CD4-positive, alpha-beta T cell treated with Interleukin-21 for 1 hour (primary cell): ENCODE measurements around the gene SORCS2.

ENCODE experiments used
- DNase-seq: peaks from one replicate; pipeline ENCODE4 v3.0.0-alpha.2; 2020

SORCS2 gene

DNA sequence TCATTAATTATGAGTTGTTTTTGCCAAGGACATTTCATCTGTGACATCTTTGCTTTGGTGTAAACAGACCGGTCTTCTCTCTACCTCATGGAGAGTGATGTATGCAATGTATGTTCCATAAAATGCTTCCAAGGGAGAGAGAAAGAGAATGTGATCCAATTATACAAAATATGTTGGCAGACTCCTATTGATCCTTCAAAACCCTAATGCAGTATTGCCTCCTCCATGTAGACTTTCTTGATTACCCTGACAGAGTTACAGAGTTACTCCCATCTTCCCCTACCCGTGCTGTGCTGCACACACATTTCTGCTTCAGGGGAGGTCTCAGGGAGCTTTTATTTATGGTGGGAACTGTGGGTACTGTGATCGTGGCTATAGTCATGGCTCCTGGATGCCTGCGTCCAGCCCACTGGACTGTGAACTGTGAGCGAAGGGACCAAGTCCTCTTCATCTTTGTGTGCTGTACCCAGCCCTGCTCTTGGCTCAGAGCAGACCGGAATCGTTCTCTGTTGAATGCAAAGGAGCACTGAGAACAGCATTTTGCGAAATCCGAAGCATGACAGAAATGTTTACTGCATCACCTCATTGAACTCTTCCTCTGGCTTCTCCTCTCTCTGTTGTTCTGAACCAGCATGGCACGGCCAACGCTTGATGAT, 32.7 kb downstream of the SORCS2 start:
- DNase-seq, result no peak

DNA sequence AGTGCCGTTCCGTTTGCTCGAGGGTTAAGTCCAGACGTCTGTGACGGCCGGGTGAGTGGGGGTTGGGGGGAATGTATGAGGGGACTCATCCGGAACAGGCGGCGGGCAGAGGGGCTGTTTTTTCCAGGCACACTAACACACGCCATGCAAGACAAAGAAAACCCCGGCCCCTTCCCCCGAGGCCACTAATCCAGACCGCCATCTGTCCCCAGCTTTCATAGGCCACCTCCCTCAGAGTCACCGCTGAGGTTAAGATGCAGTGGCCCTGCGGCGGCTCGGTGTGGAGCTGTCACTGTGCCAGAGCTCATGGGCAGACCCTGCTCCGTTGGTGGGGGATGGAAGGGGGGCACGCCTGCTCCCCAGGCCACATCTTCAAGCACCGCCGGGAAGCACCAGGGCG, 34.1 kb downstream of the SORCS2 start:
- DNase-seq, result no peak

DNA sequence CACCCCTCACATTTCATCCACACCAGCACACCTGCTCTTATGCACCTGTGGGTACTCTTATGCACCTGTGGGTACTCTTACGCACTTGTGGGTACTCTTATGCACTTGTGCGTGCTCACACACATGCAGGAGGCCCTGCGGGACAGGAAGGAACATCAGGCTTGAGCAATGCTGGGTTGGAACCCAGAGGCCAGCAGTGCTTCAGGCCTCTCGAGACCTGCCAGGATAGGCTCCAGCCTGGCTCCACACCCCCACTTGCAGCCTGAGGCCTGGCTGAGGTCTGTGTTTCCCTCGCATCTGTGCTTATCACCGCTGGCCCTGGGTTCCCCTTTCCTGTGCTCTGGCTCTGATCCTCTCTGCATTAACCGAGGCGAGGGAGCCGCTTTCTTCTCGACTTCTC, 34.7 kb downstream of the SORCS2 start:
- DNase-seq, result no peak

DNA sequence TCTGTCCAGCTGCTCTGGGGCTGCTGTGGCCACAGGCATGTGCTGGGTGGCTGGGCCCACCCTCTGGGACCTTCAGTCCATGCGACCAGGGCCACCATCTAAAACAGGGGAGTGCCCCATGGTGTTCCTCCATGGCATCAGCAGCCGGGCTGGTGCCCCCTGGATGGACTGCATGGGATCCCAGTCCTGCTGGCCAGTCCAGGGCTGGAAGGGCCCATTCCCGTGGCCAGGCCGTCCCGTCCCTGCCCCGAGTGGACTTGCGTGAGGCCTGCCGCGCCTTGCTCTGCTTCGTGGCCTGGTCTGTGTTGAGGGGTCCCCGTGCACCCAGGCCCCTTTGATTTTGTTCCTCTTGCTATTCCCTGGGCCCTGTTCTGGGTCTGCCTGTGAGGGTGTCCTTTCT, 36.4 kb downstream of the SORCS2 start:
- no peak for DNase-seq

DNA sequence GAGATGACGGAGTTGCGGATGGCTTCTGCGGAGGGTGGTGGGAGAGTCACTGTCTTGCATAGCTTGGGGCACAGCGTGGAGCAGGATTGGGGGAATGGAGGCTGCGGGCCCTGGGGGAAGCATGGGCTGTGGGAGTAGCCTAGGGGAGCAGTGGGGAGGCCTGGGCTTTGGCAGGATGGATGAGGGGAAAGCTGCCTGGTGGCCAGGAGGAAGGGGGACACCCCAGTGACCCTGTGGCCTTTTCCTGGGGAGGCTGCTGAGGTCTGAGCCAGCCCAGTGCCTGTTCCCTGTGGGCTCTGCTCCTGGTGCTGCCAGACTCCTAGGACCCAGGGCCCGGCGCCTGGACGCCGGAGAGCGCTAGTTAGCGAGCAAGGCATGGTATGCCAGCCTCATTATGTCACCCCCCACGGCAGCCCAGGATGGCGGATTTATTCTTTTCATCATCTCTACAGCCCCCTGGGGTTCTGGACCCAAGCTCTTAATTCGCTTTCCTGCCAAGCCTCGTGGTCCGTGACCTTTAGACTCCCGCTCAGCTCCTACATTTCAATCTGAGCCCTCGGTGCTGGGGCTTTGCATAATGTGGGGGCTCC, 39.8 kb downstream of the SORCS2 start:
- DNase-seq, result no peak

DNA sequence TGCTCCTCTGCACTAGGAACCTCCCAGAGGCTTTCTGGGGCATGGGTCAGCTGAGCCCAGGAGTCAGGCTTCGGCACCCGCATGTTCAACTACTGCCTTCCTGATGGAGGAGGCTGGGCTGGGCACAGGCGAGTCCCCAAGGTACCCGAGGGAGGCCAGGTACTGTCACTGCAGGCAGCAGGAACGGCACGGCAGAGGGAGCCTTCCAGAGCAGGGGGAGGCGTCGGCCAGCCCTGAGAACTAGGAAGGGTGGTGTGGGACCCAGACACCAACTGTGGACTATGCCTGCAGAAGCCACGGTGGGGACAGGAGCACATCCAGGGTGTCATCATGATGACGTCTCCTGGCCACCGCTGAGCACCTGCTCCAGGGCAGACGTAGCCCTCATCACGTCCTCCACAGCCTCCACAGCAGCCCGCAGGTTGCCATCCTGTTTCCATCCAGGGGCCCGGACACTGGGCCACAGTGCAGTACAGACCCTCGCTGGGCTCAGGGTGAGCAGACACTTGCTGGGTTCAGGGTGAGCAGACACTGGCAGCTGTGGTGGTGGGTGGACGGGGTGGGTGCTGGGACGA, 40.8 kb downstream of the SORCS2 start:
- no peak for DNase-seq

DNA sequence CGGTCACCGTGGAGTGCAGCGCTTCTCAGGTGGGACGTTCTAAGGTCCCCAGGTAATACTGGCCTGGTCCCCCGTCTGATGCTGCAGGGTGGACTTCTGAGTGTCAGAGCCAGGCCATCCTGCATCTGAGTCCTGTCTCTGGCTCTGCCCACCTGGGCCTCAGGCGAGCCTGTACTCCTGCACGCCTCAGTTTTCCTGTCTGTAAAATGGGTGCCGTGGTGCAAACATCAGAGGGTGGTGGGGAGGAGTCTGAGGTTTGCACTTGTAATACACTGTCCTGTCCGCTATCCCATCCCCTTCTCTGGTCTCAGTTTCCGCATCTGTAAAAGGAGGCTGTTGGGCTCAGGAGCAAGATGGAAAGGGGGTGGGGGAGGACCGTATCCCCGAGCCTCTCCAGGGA, 41.3 kb downstream of the SORCS2 start:
- DNase-seq, result no peak

DNA sequence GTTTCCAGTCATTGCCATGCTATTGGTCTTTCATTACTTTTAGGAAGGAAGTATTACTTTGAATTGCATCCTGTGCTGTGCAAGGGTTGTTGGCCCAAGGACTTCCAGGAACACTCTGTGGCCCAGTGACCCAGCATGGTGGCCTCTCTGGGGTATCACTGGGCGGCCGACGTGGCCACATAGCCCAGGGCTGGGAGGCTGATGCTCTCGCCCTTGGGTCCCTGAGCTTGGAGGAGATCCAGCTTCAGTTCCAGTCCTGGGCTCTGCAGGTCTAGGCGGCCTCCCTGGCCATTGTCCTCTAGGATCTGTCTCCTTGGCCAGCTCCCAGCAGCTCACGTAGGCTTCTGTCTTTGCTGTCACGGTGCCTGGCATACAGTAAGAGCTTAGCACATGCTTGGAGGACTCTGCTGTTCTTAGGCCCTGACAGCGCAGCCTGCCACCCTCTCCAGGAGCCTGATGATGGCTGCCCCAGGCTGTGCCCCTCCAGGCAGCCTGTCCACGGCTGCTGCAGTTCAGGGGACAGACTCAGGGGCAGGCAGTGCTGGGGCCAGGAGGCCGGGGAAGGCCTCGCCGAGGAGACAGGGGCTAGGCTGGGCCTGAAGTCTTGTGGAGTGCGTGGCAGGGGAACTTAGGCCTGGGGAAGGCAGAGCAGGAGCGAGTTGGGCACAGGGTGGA, 42.2 kb downstream of the SORCS2 start:
- no peak for DNase-seq

DNA sequence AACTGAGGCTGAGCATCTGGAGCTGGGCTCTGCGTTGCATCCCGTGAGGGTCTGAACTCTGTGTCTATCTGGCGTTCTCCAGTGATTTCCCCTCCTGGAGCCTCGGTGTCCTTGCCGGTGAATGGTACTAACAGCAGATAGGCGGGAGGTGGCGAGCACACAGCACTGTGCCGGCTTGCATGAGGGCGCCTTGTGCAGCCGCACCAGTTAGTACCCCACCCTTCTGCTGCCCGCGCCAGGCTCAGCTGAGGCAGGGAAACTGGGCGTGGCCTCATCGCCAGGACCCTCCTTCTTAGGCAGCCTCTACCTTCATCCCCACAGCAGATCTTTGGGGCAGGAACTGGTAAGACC, 42.7 kb downstream of the SORCS2 start:
- DNase-seq, result no peak

DNA sequence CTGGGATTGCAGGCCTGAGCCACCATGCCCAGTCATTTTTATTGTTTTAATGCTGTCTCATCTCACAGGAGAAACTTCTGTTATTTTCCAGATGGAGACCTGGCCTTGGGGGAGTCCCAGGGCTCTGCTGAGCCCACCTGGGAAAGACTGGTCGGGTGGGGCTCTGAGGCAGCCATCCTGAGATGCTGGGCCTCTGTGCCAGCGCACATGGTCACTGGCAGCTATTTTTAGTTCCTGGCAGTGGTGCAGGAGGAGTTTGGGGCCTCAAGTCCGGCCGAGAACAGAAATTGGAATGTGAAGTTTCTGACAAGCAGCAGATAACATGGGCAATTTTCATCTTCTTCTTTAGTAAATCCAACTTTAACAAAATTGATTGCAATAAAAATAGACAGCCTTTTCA, 44.5 kb downstream of the SORCS2 start:
- DNase-seq, result no peak

DNA sequence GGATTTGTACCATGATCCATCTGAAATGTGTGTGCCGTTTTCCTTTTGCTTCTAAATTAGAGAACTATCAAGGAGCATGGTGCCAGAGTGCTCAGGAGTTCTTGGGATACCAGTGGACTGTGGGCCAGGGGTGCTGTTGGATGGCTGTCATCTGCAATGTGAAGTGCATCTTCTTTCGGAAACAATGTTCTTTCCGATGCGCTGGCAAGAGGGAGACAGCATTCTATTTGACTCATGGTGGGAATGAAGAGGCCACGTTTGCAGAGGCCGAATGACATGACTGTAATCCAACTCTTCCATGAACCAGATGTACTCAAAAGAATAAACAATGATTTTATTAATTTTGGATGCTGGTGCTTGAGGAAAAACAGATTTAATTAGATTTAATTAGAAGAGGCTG, 45.5 kb downstream of the SORCS2 start:
- DNase-seq, result no peak

DNA sequence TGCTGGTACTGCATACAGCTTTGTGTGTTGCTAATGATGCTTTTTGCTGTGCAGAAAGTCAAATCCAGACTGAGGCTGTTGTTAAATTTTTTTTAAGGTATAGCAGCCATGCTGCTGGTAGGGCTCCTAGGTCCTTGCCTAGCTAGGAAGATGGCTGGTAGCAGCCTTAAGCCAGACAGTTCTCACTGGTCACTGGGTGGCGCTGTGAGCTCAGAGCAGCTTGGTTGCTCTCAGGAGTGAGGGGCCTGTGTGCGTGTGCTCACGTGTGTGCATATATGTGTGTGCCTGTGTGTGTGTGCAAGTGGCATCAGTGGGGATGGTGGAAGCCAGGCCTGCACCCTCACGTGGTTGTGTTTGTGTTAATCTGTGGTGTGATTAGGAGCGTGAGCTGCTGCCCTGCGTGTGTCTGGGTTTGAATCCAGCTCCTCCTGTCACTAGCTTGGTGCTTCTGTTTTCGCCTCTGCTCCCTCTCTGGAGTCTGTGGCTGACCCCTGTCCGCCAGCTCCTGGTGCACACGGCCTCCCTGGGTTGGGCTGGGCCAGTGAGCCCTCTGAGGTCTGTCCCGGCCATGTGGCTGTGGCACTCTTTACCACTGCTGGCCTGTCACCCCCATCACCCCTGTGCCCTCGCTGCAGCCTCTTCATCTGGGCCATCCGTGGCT, 46.1 kb downstream of the SORCS2 start:
- no peak for DNase-seq

DNA sequence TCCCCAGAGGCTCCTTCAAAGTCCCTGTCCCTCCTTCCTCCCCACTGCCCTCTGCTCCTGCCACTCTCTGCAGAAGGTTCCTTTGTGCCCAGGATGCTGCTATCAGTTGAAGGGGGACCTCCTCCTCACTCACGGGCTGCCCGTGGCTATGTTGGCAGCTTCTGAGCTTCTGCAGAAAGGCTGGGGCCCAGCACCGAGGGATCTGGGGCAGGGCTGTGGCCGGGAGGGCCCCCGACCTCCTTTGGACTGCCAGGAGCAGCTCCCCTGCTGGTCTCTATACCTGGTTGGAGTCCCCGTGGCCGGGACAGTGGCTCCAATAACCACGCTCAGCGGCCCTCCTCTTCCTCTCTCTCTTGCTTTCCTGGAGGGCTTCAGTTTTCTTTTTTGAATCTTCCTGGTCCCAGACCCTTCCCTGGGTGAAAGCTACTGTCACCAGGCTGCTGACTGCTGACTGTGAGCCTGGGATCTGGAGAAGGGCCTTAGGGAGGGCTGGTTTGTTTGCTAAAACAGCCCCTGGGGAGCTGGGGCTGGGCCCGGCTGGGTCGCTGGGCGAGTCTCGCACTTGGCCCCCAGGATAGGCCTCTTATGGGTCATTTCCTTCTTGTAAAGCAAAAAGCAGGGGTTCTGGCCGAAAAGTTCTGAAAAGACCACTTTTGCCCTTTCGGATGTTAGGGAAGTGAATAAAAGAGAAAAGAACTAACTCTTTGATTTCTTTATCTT, 46.9 kb downstream of the SORCS2 start:
- DNase-seq, result no peak

DNA sequence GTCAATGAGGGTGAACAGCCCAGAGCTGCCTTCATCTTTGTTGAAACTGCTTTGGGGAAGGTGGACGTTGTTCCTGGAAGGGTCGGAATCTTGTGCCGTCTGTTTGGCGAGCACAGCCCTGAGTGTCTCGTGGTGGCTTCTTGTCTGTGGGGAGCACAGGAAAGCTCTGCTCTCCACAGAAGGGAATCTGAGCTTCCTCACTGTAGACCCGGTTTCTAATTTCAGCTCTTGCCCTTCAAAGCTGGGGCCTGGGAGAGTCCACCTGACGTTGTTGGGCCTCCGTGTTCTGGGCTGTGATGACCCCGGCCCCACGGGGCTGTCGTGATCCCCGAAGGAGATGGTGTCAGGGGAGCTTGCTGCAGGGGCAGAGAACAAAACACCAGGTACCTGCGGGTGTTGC, 47.5 kb downstream of the SORCS2 start:
- DNase-seq, result no peak

DNA sequence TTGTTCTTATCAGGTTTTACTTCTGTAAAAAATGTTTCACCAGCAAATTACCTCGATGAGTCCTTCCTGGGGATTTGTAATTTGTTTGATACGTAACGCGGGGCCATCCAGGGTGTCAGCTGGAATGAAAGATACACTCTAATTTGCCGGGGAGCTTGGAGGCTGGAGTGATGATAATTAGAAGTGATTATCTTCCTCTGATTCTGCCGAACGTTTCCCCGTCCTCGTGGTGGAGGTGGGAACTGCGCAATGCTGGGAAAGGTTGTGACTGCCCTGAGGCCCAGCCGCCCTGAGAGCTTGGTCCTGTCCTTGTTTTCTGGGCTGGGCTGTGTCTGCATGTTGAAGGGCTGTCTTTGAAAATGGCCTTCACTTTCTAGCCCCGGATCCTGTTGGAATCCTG, 48.0 kb downstream of the SORCS2 start:
- no peak for DNase-seq

DNA sequence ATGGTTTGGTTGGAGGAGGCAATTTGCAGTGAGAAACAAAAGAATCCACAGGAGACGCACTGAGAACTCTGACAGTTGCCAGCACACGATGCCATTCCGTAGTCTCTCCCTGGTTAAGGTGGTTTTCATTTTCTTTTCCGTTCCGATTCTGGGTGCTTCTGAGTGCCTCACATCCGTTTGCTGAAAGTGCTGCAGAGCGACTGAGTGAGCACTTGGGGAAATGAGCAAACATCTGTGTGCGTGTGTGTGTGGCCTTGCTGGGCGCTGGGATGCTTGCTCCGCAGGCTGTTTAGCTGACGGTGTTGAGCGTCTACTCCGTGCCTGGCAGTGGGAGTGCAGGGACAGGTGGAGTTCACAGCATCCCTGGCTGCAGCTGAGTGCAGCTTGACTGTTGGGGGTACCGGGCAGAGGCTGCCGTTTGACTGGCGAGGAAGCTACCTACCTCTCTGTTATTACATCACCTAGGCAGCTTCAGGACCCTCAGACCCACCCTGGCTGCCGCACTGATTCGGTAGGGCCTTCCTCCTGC, 49.3 kb downstream of the SORCS2 start:
- DNase-seq, result no peak

DNA sequence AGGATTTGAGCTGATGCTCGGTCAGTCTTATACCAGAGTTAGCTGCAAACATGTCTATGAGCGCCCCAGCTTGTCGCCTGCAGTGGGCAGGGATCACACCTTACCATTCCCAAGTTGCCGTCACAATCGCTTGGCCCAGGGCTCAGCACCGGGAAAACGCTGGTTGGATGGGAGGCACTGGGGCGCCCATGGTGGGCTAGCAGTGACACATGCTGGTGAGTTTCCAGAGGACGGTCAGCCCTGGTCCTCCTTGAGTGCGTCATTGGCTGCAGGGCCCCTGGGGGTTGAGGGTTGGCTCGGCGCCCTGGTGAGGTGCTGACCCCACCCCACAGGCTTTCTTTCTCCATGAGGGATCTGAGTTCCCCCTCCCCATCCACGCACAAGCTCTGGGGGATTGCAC, 50.4 kb downstream of the SORCS2 start:
- no peak for DNase-seq

DNA sequence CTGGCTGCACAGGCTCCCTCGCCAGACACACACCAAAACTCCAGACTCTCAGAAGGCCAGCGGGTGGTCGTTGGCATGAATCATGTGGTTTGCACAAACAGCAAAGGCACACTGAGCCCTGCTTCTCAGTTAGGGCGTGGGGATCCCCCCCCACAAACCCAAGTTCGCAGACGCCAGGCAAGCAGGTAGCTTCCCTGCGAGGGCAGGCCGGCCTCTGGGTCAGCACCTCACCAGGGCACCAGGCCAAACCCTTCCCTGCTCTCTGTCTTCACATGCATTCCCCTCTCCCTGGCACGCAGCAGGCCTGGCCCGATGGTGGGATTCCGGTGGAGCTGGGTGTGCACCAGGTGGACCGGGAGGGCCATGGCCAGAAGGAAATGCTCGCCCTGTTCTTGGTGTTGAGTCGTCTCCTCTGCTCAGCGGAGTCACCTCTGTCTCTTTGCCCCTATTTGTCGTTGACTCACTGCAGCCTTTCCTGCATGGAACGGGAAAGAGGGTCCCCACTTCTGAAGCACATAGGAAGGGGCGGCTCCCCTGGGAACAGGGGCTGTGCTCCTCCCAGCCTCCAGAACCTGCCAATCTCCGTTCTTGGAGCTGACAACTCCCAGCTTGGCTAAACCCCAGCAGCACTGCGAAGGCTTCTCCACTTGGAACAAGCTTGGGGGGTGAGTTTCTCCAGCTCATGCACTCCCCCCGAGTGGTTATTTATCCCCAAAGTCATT, 51.4 kb downstream of the SORCS2 start:
- no peak for DNase-seq

DNA sequence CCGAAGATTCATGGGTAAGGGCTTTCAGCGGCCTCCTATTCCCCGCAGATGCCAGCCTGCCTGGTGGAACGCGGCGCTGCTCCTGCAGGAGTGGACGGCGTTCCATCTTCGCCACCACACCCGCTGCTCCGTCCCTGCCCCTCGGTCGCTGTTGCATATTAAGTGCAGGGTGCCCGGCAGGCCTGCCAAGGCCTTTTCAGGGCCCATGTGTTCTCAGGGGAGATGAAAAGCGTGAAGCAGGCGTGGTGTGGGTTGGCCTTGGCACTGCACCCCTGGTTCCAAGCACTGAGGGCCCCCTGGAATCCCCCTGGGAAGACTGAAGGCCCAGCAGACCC, 52.0 kb downstream of the SORCS2 start:
- DNase-seq, result no peak

DNA sequence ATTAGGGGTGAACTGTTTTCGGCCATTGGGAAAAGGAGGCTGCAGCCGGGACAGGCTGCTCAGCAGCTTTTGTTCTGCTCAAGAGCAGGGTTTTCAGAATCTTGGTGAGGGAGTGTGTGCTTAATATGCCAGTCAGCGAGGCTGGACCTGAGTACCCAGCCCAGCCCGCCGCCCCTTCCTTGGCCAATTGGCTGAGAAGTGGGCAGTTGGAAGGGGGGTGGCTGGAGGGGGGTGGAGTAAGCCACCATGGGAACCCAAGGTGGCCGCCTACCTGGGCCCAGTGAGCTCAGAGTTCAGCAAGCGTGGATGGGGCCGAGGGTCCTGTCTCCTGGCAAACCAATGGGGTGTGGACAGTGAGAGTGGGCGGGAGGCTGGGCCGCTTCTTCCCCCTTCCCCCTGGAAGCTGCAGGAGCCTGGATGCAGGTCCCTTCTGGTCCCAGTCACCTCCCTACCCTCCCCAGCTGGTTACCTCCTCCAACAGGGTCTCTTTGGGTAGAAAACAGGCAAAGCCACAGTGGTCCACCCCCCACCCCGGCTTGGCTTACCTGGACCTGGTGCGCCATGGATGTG, 52.5 kb downstream of the SORCS2 start:
- no peak for DNase-seq

DNA sequence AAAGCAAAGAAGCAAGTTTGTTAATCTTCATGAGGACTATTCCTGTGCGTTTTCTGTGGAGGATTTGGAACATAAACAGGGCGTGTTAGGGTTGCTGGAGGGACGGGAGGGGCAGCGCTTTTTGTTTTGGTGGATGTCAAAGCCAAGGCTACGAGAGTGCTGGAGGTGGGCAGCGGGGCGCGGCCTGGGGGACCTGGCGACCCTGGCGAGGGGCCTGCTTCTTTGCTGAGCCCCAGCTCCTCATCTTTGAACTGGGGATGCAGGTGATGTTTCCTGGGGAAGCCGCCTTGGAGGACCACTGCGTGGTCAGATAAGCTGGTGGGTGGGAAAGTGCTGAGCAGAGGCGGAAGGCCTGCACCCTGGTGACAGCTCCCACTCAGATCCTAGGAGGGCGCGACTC, 55.2 kb downstream of the SORCS2 start:
- DNase-seq, result no peak

DNA sequence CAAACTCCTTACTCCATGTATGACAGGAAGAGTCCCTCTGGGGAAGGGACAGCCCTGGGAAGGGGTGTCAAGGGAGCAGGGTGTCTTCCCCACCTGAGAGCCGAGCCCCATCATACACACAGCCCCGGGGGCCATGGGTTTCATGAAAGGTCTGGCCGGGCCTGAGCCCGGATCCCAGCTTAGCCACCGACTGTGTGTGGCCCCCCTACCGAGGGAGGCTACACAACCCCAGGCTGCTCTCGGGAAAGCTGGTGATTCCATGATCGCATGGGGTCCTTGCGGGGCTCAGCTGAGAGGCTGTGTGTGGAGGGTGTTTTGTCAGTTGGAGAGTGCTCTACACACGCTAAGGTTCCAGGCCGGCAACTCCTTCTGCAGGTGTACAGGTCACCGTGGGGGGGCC, 55.6 kb downstream of the SORCS2 start:
- DNase-seq, result no peak
